GM18907 (cell line): ENCODE measurements around the gene FARP1.
A peak's percentile ranks its signal among the peaks of the same experiment; 100 is the strongest.

Experiments used
- ATAC-seq: cut with Tn5 transposase; IDR thresholded peaks from one replicate; pipeline ENCODE4 v1.9.1; 2021; ENCODE audit warnings: mild to moderate bottlenecking, moderate library complexity; ENCODE audit not compliant: unreplicated experiment

FARP1 gene

GRCh38 chr13:98276486-98276885 lies 133.6 kb downstream of the FARP1 start:
- no peak for ATAC-seq

GRCh38 chr13:98278068-98278724 lies 135.3 kb downstream of the FARP1 start:
- ATAC-seq = no peak

GRCh38 chr13:98279473-98280175 lies 136.7 kb downstream of the FARP1 start:
- peak; percentile 88 for ATAC-seq

GRCh38 chr13:98280176-98280510 lies 137.2 kb downstream of the FARP1 start:
- peak; percentile 40 for ATAC-seq

DNA sequence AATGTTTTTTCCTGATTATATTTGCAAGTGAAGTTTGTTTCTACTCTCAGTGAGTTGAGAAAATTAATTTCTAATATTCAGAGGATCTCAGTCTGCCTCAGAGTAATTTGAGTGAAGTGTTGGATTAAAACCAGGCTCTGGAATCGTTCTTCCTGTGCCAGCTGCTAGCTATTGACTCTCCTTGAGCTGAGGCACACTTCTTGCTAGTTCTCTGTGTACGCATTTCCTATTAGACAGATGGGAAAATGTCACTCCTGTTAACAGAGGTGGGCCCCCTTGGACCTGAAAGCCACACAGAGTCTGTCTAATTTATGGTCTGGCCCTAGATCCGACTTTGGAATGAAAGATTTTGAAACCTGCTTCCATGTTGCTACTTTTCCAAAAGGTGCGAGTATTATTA lies 141.8 kb downstream of the FARP1 start:
- ATAC-seq = no peak

GRCh38 chr13:98285317-98285716 lies 142.4 kb downstream of the FARP1 start:
- ATAC-seq = no peak

- ATAC-seq = no peak
Observed at GRCh38 chr13:98285852-98286594, 143.1 kb downstream of the FARP1 start.

DNA sequence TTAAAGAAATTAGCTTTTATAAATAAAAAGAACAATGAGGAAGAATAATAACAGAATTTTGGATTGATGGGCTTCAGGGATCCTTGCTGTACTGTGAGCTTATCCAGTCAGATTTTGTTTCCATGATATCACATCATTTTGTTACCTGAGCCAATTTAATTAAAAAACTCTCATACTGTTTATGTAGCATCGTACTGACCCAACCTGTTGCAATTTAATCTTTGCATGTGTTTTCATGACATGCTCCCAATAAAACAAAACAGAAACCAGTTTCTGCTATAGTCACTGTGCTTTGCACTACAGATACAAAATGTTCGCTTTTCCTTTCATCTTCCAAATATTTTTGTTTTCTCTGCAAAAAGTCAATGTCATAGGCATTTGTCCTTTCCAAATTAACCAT lies 143.9 kb downstream of the FARP1 start:
- no peak for ATAC-seq

- no peak for ATAC-seq
Observed at GRCh38 chr13:98288211-98288610, 145.3 kb downstream of the FARP1 start.

DNA sequence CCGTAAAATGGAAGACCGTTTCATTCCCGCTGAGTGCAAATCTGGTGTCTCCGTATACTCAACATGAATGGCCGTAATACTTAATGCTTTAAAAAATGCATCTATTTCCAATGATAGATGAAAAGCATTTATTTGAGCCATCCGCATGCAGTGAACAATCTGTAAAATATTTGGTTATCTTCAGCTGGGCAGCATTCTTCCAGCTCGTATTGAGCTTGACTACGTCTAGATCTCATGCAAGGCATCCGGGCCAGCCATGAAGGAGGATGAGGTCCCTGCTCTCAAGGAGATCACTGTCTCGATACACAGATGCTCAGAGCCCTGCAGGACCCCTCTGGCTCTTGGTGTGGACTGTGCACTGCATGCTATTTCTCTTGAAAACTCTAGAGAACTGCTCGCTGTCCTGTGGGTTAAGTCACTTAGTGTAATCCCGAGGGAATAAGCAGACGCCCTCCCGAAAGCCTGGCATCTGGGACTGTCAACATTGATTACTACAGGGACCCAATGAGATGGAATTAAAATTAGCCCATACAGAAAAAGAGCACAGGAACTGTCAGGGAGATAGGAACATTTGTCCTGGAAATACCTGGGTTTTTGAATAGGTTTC lies 146.5 kb downstream of the FARP1 start:
- no peak for ATAC-seq

GRCh38 chr13:98290261-98290660 lies 147.4 kb downstream of the FARP1 start:
- no peak for ATAC-seq

DNA sequence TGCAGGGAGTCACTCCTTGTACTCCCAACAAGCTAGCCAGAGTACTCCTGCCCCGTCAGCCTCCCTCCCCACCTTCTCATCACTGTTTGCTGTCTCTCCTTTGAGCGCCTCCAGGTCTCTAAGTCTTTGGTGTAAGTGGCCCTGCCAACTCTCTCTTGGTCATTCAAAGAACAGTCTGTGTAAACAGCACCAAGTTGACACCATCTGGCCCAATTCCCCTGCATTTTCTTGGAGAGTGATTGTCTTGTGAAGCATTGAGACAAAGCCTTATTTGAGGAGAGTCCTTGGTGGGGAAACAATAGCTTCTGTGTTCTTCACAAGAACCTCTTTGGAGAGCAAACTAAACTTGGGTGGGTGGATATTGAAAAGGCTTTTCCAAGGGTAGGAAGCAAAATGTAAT lies 148.8 kb downstream of the FARP1 start:
- no peak for ATAC-seq

- ATAC-seq = no peak
Observed at GRCh38 chr13:98293103-98293502, 150.2 kb downstream of the FARP1 start.

DNA sequence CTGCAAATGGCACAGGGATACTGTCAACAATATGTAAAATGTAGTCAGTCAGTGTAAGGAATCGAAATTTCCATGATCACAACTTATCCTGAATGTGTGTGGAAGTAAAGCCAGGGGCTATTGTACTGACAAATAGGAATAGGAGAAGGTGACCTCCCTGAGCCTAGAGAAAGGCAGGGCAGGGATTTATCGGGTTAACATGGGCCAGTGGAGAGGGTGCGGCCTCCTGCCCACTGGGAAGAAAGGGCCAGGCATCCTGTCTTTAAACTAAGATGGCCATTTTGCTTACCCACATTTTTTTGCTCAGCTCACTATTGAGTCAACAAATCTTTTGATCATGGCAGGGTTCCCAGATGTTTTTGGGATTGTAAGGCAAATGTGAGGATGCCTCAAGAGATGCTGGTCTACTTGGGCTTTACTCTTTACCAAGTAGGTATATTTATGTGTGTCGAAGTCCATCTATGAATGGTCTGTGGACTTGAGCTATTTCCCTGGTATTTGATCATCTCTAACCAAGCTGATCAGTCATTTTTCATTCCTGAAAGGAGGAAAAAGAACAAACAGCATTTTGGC lies 150.8 kb downstream of the FARP1 start:
- ATAC-seq = no peak

DNA sequence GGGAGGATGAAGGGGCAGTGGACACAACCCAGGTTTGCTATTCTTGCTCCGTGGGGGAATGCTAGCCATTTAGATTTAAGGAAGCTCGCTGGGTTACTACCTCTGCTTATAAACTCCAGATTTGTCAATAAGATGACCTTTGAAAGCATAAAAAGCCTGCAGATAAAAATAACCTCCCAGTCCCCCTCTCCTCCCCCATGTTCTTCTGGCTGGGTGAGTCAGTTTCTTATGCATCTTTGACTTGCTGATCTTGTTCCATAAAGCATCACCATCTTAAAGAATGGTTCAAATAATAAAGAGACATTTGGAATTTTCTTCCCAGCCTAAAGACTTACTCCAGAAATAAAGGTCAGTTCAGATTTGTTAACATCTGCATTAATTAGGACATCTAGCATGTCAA lies 152.5 kb downstream of the FARP1 start:
- ATAC-seq = no peak

DNA sequence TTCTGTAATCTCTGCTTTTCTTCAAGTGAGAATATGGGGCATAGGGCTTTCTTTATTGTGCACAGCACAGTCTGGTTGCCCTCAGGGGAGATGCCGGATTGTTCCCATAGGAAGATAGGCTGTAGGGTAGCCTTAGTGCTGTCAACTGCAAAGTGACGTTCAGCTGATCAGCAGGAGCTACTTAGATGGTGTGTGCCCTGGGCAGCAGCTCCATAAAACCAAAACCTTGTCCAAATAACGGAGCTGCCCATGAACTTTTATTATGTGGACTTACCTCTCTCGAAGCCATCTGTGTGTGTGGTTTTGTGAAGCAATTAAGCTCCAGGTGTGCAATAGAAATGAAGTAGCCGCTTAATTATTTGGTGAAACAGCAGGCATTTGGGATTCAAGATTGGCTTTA lies 154.2 kb downstream of the FARP1 start:
- no peak for ATAC-seq

DNA sequence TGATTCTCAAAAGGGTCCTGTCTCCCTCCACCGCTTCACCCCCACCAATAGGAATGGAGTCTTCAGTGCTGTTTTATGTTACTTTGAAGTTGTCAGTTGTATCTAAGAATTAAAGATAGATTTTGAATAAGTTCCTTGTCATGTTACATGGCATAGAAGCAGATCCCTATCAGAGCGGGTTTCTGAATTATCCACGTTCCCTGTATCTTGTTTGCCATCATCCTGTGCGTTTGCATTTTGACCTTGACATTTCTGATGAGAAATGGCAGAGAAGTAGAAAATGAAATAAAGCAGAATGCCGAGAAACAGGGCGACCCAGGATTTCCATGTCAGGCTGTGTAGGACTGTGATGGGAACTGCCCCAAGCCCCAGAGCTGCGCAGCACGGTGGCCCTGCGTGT lies 154.9 kb downstream of the FARP1 start:
- ATAC-seq = no peak

- no peak for ATAC-seq
Observed at GRCh38 chr13:98298599-98298998, 155.7 kb downstream of the FARP1 start.

DNA sequence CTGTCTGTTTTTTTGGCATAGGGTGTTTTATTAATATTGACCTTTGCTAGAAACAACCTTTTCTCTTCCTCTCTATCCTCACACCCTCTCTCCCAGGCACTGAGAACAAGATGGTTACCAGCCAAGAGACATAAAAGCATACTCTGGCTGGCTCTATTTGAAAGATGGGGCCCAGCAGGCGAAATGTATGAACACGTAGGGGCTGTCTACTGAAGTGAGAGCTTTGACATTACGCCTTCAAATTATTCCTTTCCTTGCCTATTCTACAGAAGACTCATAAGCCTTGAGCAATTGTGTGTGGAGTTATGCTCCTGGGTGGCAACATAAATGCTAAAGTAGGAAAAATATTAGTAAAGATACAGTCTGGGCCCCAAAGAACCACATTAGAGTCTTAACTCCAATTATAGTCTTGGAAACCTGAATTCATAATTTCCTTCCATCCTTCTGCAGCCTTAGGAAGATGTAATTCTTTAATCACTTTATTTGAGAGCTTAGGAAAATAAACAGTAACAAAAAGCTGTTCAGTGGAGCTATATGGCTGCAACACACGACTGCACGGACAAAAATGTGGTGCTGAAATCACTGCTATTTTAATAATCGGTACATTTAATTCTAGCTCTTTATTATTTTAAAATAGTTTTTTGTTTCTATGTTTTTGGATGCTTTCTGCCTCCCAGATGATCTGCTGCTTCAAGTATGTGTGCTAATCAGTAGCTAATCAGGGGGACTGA lies 156.5 kb downstream of the FARP1 start:
- ATAC-seq = no peak

DNA sequence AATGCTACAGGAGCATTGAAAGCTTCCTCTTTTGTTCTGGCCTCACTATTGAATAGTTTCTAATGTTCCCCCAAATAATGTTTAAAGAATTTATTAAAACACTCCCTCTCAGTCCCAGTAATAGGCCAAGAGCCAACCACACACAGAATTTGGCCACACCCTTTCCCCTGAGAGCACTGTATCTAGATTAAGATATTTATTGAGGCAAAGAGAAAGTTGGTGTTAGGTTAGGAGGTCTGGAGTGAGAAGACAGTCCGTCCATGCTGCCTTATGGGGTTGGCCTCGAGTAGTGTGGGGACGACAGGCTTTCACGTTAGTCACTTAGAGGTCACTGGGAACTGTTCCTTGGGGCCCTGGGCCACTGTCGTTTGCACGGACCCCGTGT lies 157.1 kb downstream of the FARP1 start:
- no peak for ATAC-seq
